HG02852 (cell line): ENCODE data around the gene FBXL13.
"Not testable (repeated sequence)": the region's sequence is repeated elsewhere in the genome, so short reads cannot be mapped to it uniquely, and the experiment has no call there.

Source experiments
- ATAC-seq: cut with Tn5 transposase; IDR thresholded peaks from one replicate; pipeline ENCODE4 v1.9.1; 2021; ENCODE audit warnings: mild to moderate bottlenecking, moderate library complexity; ENCODE audit not compliant: unreplicated experiment

Gene FBXL13

GRCh38 chr7:103031024-103031423, 43.6 kb downstream of the FBXL13 start:
- ATAC-seq = no peak

- ATAC-seq = no peak
Measured at GRCh38 chr7:103025341-103025740, 49.3 kb downstream of the FBXL13 start.

- not testable (repeated sequence) for ATAC-seq
Measured at GRCh38 chr7:103023578-103023977, 51.0 kb downstream of the FBXL13 start.

GRCh38 chr7:103021490-103021889, 53.1 kb downstream of the FBXL13 start:
- not testable (repeated sequence) for ATAC-seq

GRCh38 chr7:103020876-103021275, 53.7 kb downstream of the FBXL13 start:
- not testable (repeated sequence) for ATAC-seq

- not testable (repeated sequence) for ATAC-seq
Measured at GRCh38 chr7:103018295-103018694, 56.3 kb downstream of the FBXL13 start.

GRCh38 chr7:103011650-103012049, 62.9 kb downstream of the FBXL13 start:
- ATAC-seq = no peak

- no peak for ATAC-seq
Measured at GRCh38 chr7:103010211-103010610, 64.4 kb downstream of the FBXL13 start.

GRCh38 chr7:103009466-103010185, 65.0 kb downstream of the FBXL13 start:
- ATAC-seq = no peak

- no peak for ATAC-seq
Measured at GRCh38 chr7:103003004-103003403, 71.6 kb downstream of the FBXL13 start.

GRCh38 chr7:103001210-103001609, 73.4 kb downstream of the FBXL13 start:
- ATAC-seq = no peak

- no peak for ATAC-seq
Measured at GRCh38 chr7:102996957-102997356, 77.6 kb downstream of the FBXL13 start.

- not testable (repeated sequence) for ATAC-seq
Measured at GRCh38 chr7:102995609-102996008, 79.0 kb downstream of the FBXL13 start.

GRCh38 chr7:102994567-102994966, 80.0 kb downstream of the FBXL13 start:
- ATAC-seq = no peak

GRCh38 chr7:102993718-102994029, 80.9 kb downstream of the FBXL13 start:
- ATAC-seq = no peak

- no peak for ATAC-seq
Measured at GRCh38 chr7:102992938-102993717, 81.5 kb downstream of the FBXL13 start.

- ATAC-seq = no peak
Measured at GRCh38 chr7:102992509-102992937, 82.1 kb downstream of the FBXL13 start.

- no peak for ATAC-seq
Measured at GRCh38 chr7:102991540-102992214, 82.9 kb downstream of the FBXL13 start.

- ATAC-seq = no peak
Measured at GRCh38 chr7:102991077-102991539, 83.5 kb downstream of the FBXL13 start.

- no peak for ATAC-seq
Measured at GRCh38 chr7:102990642-102991041, 84.0 kb downstream of the FBXL13 start.
